H1 (cell line): ENCODE data around the gene ZNF831.

Experiments used
- EGR1 ChIP-seq: IDR thresholded peaks from 2 replicates; pipeline ENCODE4 v1.6.1; 2011; ENCODE audit warnings: low read depth, low read length, borderline replicate concordance
- EP300 ChIP-seq, 2 experiments: IDR thresholded peaks; 1 replicate in 1 of 2; 2 replicates in 1 of 2; pipeline ENCODE4 v1.6.1; 2011 to 2012; ENCODE audit warnings: low read depth in 2 of 2, low read length in 2 of 2, mild to moderate bottlenecking in 2 of 2, borderline replicate concordance in 1 of 2, inconsistent platforms in 1 of 2, moderate library complexity in 1 of 2
- EZH2 ChIP-seq: fragments of 200-600 bp; sonication (generic); IDR thresholded peaks from 2 replicates; pipeline ENCODE4 v1.7.1; 2012; ENCODE audit warnings: low read depth, mild to moderate bottlenecking, moderate library complexity, low read length, inconsistent platforms; ENCODE audit not compliant: severe bottlenecking
- KDM5A ChIP-seq: fragments of 200-600 bp; IDR thresholded peaks from 2 replicates; pipeline ENCODE4 v1.7.1; 2012; ENCODE audit warnings: mild to moderate bottlenecking, low read length, inconsistent platforms, mixed read lengths
- TF ChIP-seq, protein P1 (sequence below), 3 experiments: IDR thresholded peaks; 1 replicate in 2 of 3; 2 replicates in 1 of 3; pipeline versions ENCODE4 v1.5.1 to v1.6.1; 2011; ENCODE audit warnings: low read length in 3 of 3, mild to moderate bottlenecking in 3 of 3, inconsistent platforms in 2 of 3, low read depth in 1 of 3, moderate library complexity in 1 of 3; ENCODE audit not compliant: insufficient read depth in 1 of 3; ENCODE audit errors: control extremely low read depth in 1 of 3
- TF ChIP-seq, protein P2 (sequence below): IDR thresholded peaks from 2 replicates; pipeline ENCODE4 v1.6.1; 2011; ENCODE audit warnings: low read length, improper control_type of control experiment

DNA sequence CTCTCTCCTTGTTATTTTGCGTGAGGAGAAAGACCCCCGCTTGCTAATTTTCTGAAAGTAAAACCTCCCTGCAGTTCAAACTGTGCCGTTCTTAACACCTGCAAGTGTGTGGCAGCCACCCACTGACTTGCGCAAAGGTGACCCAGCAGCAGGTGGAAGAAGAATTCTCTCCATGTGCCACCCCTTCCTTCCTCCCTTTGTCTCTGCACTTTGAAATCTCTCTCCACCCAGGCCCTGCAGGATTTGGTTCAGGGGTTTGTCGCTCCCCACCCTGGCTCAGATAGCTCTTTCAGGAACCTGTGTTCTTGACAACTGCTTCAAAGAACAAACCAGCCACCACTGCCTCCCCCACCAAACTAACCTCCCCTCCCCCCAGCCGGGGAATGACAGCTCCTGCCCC, 41.4 kb downstream of the ZNF831 start:
- TF ChIP-seq, protein P1, sequence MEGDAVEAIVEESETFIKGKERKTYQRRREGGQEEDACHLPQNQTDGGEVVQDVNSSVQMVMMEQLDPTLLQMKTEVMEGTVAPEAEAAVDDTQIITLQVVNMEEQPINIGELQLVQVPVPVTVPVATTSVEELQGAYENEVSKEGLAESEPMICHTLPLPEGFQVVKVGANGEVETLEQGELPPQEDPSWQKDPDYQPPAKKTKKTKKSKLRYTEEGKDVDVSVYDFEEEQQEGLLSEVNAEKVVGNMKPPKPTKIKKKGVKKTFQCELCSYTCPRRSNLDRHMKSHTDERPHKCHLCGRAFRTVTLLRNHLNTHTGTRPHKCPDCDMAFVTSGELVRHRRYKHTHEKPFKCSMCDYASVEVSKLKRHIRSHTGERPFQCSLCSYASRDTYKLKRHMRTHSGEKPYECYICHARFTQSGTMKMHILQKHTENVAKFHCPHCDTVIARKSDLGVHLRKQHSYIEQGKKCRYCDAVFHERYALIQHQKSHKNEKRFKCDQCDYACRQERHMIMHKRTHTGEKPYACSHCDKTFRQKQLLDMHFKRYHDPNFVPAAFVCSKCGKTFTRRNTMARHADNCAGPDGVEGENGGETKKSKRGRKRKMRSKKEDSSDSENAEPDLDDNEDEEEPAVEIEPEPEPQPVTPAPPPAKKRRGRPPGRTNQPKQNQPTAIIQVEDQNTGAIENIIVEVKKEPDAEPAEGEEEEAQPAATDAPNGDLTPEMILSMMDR (IDR thresholded peaks at IDR 0.05; ENCODE audit: control extremely low read depth in 1 of 3, insufficient read depth in 1 of 3, low read depth in 1 of 3, low read length in 3 of 3), result no peak
- TF ChIP-seq EZH2 (no peak), EGR1 (no peak), KDM5A (no peak), EP300 (IDR thresholded peaks at IDR 0.05; ENCODE audit: borderline replicate concordance in 1 of 2, low read depth in 2 of 2, low read length in 2 of 2) (no peak)
- TF ChIP-seq, protein P2, sequence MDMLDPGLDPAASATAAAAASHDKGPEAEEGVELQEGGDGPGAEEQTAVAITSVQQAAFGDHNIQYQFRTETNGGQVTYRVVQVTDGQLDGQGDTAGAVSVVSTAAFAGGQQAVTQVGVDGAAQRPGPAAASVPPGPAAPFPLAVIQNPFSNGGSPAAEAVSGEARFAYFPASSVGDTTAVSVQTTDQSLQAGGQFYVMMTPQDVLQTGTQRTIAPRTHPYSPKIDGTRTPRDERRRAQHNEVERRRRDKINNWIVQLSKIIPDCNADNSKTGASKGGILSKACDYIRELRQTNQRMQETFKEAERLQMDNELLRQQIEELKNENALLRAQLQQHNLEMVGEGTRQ, result no peak
